KMS-11 (cell line): ENCODE results near the gene VPS25.

Experiments
- H2AFZ ChIP-seq: fragments of 200-600 bp; sonication (generic); 2 replicates; pipeline ENCODE4 v1.6.1; 2016; ENCODE audit warnings: antibody characterized with exemption, mixed run types, low read depth
- H3K27ac ChIP-seq: fragments of 200-600 bp; sonication (generic); 2 replicates; pipeline ENCODE4 v1.6.1; 2016; ENCODE audit warnings: mild to moderate bottlenecking, mixed run types
- H3K27me3 ChIP-seq: fragments of 200-600 bp; sonication (generic); 2 replicates; pipeline ENCODE4 v1.6.1; 2017; ENCODE audit warnings: mild to moderate bottlenecking, low read depth, mixed run types, moderate library complexity; ENCODE audit not compliant: insufficient read depth
- H3K36me3 ChIP-seq: fragments of 200-600 bp; sonication (generic); 2 replicates; pipeline ENCODE4 v1.6.1; 2017; ENCODE audit warnings: mild to moderate bottlenecking, mixed run types; ENCODE audit not compliant: insufficient read depth
- H3K4me1 ChIP-seq: fragments of 200-600 bp; sonication (generic); 2 replicates; pipeline ENCODE4 v1.6.1; 2016; ENCODE audit warnings: mild to moderate bottlenecking, low read depth, mixed run types; ENCODE audit not compliant: poor library complexity, severe bottlenecking
- H3K4me2 ChIP-seq: fragments of 200-600 bp; sonication (generic); 2 replicates; pipeline ENCODE4 v1.7.0; 2016; ENCODE audit warnings: mild to moderate bottlenecking, mixed run types
- H3K4me3 ChIP-seq: fragments of 200-600 bp; sonication (generic); IDR thresholded peaks from 2 replicates; pipeline ENCODE4 v1.6.1; 2017; ENCODE audit warnings: low read depth, low read length, mixed read lengths; ENCODE audit not compliant: insufficient read depth
- H3K79me2 ChIP-seq: fragments of 200-600 bp; sonication (generic); 2 replicates; pipeline ENCODE4 v1.6.1; 2016; ENCODE audit warnings: low read depth, mixed run types; ENCODE audit not compliant: insufficient read depth
- H3K9ac ChIP-seq: fragments of 200-600 bp; sonication (generic); 2 replicates; pipeline ENCODE4 v1.6.1; 2016; ENCODE audit warnings: mild to moderate bottlenecking, mixed run types
- H4K20me1 ChIP-seq: fragments of 200-600 bp; sonication (generic); 2 replicates; pipeline ENCODE4 v1.6.1; 2016; ENCODE audit warnings: mild to moderate bottlenecking, mixed run types; ENCODE audit not compliant: insufficient read depth
- TF ChIP-seq, protein P1 (sequence below): fragments of 200-600 bp; sonication (generic); conservative IDR thresholded peaks from 2 replicates; pipeline ENCODE4 v1.6.1; 2017; ENCODE audit warnings: low read depth, mild to moderate bottlenecking, antibody characterized with exemption, low read length, moderate library complexity, mixed read lengths

VPS25 gene

DNA sequence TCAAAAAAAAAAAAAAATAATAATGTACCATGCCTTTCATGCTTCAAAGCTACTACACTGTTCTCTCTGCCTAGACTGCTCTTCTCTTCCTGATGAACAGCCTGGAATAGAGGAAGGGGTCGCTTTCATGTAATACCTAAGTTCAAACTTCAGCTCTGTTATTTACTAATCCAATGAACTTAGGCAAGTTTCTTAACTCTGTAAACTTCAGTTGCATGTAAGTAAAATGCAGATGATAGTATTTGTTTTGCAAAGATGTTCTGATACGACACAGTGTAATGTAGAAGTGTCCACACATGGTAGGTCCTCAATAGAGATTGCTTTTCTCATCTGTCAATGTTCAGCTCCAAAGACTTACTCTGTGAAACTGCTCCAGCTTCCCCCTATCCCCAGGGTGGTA, 18.7 kb downstream of the VPS25 start:
- no peaks in the 10 kb centered on the region; the same call in 1 of the 2 replicates for H3K27me3 ChIP-seq
- H3K4me1 ChIP-seq: no peaks in the 10 kb centered on the region
- no peaks in the 10 kb centered on the region for H3K79me2 ChIP-seq
- TF ChIP-seq, protein P1, sequence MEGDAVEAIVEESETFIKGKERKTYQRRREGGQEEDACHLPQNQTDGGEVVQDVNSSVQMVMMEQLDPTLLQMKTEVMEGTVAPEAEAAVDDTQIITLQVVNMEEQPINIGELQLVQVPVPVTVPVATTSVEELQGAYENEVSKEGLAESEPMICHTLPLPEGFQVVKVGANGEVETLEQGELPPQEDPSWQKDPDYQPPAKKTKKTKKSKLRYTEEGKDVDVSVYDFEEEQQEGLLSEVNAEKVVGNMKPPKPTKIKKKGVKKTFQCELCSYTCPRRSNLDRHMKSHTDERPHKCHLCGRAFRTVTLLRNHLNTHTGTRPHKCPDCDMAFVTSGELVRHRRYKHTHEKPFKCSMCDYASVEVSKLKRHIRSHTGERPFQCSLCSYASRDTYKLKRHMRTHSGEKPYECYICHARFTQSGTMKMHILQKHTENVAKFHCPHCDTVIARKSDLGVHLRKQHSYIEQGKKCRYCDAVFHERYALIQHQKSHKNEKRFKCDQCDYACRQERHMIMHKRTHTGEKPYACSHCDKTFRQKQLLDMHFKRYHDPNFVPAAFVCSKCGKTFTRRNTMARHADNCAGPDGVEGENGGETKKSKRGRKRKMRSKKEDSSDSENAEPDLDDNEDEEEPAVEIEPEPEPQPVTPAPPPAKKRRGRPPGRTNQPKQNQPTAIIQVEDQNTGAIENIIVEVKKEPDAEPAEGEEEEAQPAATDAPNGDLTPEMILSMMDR: no peak
- H3K4me3 ChIP-seq: no peak overlapping the region
- no peaks in the 10 kb centered on the region for H4K20me1 ChIP-seq
- H3K27ac ChIP-seq: no peak overlapping the region
- H3K36me3 ChIP-seq: no peaks in the 10 kb centered on the region
- H3K9ac ChIP-seq: no peak overlapping the region
- H3K4me2 ChIP-seq: no peak overlapping the region
- H2AFZ ChIP-seq: no peak overlapping the region

DNA sequence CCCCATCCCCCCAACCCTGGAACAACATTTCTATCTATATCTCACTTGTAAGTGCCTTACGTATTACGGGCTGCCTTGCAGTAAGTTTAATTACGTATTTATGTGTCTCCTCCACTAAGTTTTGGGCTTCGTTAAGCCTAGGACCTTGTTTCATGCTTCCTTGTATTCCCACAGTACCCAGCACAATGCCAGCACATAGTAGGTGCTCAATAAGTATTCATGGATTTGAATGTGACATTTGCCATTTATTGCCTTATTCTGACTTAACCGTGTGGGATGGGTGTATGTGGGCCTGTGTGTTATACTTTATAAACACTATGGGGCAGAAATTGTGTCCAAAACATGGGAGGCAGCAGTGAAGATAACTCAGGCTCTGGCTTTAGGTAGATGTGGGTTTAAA, 19.3 kb downstream of the VPS25 start:
- Histone ChIP-seq H3K4me2 (no peak overlapping the region), H4K20me1 (no peaks in the 10 kb centered on the region), H3K27me3 (no peaks in the 10 kb centered on the region; the same call in 1 of the 2 replicates), H3K79me2 (no peaks in the 10 kb centered on the region; the same call in 1 of the 2 replicates), H3K27ac (no peak overlapping the region), H3K4me1 (peaks cover 3% of the 10 kb centered on the region), H2AFZ (no peak overlapping the region), H3K4me3 (no peak overlapping the region), H3K9ac (no peak overlapping the region), H3K36me3 (no peaks in the 10 kb centered on the region)
- TF ChIP-seq, protein P1: no peak

DNA sequence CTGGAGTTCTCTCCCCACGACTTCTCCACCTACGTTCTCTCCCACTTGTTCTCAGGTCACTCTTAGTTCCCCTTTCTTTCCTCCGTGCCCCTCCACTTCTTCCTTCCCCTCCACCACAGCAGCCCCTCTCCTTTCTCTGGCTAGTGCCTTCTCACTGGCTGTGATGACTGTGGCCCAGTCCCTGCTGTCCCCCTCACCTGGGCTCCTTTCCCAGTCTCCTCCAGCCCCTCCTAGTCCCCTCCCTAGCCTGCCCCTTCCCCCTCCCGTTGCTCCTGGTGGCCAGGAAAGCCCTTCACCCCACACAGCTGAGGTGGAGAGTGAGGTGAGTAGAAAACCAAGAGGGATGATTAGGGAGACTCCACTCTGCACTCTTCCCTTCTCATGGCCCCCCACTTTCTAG, 21.8 kb downstream of the VPS25 start:
- Histone ChIP-seq H3K4me3 (no peak overlapping the region), H3K27me3 (no peaks in the 10 kb centered on the region), H3K36me3 (no peaks in the 10 kb centered on the region), H3K4me1 (peaks cover 13% of the 10 kb centered on the region), H3K9ac (no peak overlapping the region), H2AFZ (no peak overlapping the region), H3K4me2 (no peak overlapping the region), H3K79me2 (no peaks in the 10 kb centered on the region; the same call in 1 of the 2 replicates), H4K20me1 (no peaks in the 10 kb centered on the region), H3K27ac (no peak overlapping the region)
- TF ChIP-seq, protein P1: no peak

DNA sequence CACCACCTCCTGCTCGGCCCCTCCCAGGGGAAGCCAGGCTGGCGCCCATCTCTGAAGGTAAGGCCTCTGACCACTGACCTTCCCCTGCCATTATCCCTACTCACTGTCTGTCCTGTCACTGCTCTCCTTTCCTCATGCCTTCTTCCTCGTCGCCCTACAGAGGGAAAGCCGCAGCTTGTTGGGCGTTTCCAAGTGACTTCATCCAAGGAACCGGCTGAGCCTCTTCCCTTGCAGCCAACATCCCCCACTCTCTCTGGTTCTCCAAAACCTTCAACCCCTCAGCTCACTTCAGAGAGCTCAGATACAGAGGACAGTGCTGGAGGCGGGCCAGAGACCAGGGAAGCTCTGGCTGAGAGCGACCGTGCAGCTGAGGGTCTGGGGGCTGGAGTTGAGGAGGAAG, 22.2 kb downstream of the VPS25 start:
- Histone ChIP-seq H4K20me1 (no peaks in the 10 kb centered on the region), H2AFZ (no peak overlapping the region), H3K4me3 (no peak overlapping the region), H3K4me2 (no peak overlapping the region), H3K9ac (no peak overlapping the region), H3K36me3 (no peaks in the 10 kb centered on the region), H3K27me3 (no peaks in the 10 kb centered on the region), H3K4me1 (peaks cover 13% of the 10 kb centered on the region), H3K79me2 (no peaks in the 10 kb centered on the region; the same call in 1 of the 2 replicates), H3K27ac (no peak overlapping the region)
- TF ChIP-seq, protein P1: no peak
